ENCODE measurements around the gene SAFB2.

DNA sequence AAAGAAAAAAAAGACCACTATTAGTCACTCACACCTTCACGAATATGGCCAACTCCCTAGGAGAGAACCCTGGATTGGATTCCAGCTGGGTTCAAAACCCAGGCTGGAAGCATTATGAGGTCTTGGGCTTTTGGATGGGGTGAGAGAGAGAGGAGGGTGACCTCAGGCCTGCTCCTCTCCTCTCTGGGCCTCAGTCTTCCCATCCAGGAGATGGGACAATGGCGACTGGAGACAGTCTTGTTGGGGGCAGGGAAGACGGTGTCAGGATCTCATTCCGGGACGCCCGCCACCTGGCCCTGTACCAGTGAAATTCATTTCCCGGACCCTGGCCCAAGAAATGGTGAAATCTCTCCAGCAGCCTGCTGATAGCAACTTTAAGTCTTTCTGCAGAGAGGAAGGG is 81.1 kb downstream of the SAFB2 start:
- TF ChIP-seq, protein P1, sequence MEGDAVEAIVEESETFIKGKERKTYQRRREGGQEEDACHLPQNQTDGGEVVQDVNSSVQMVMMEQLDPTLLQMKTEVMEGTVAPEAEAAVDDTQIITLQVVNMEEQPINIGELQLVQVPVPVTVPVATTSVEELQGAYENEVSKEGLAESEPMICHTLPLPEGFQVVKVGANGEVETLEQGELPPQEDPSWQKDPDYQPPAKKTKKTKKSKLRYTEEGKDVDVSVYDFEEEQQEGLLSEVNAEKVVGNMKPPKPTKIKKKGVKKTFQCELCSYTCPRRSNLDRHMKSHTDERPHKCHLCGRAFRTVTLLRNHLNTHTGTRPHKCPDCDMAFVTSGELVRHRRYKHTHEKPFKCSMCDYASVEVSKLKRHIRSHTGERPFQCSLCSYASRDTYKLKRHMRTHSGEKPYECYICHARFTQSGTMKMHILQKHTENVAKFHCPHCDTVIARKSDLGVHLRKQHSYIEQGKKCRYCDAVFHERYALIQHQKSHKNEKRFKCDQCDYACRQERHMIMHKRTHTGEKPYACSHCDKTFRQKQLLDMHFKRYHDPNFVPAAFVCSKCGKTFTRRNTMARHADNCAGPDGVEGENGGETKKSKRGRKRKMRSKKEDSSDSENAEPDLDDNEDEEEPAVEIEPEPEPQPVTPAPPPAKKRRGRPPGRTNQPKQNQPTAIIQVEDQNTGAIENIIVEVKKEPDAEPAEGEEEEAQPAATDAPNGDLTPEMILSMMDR (IDR thresholded peaks at IDR 0.05), result no peak
- TF ChIP-seq POLR2AphosphoS5 (IDR thresholded peaks at IDR 0.05), result no peak
